Stimulated activated CD4-positive, alpha-beta T cell treated with anti-CD3 and anti-CD28 coated beads, TNF-alpha, amount 100 ng/mL, for 4 hours (primary cell): Measurements from ENCODE around the gene ADNP2.

Experiments
- DNase-seq, 3 experiments: peaks; one replicate each; pipeline ENCODE4 v3.0.0-alpha.2; 2020; ENCODE audit warnings: low read depth in 3 of 3

Gene ADNP2

GRCh38 chr18:80172056-80172455, 63.0 kb downstream of the ADNP2 start:
- no peak for DNase-seq

GRCh38 chr18:80173060-80173459, 64.0 kb downstream of the ADNP2 start:
- DNase-seq, result no peak

GRCh38 chr18:80175451-80176204, 66.6 kb downstream of the ADNP2 start:
- DNase-seq, result no peak

GRCh38 chr18:80176334-80177073, 67.4 kb downstream of the ADNP2 start:
- DNase-seq, result no peak

- DNase-seq, result no peak
Observed at GRCh38 chr18:80177128-80177527, 68.1 kb downstream of the ADNP2 start.

GRCh38 chr18:80178935-80179818, 70.1 kb downstream of the ADNP2 start:
- no peak for DNase-seq

- no peak for DNase-seq
Observed at GRCh38 chr18:80179857-80180558, 70.9 kb downstream of the ADNP2 start.

GRCh38 chr18:80180778-80181564, 71.9 kb downstream of the ADNP2 start:
- no peak for DNase-seq

- no peak for DNase-seq
Observed at GRCh38 chr18:80181642-80182461, 72.8 kb downstream of the ADNP2 start.

GRCh38 chr18:80182855-80183254, 73.8 kb downstream of the ADNP2 start:
- no peak for DNase-seq

- no peak for DNase-seq
Observed at GRCh38 chr18:80183273-80184050, 74.4 kb downstream of the ADNP2 start.

- no peak for DNase-seq
Observed at GRCh38 chr18:80184243-80184772, 75.2 kb downstream of the ADNP2 start.

GRCh38 chr18:80185545-80185944, 76.5 kb downstream of the ADNP2 start:
- no peak for DNase-seq

GRCh38 chr18:80187956-80188642, 79.0 kb downstream of the ADNP2 start:
- no peak for DNase-seq

- DNase-seq, result no peak
Observed at GRCh38 chr18:80188643-80189530, 79.8 kb downstream of the ADNP2 start.

- DNase-seq, result no peak
Observed at GRCh38 chr18:80189531-80189865, 80.4 kb downstream of the ADNP2 start.
